Pancreas (tissue), 10 donors: ENCODE data around the gene ICAM2. TPM values are rescaled to one million over a fixed set of nuclear protein-coding genes. Genes with fewer than 3 reads are reported as not detected.

Source experiments
- ATAC-seq, 4 donors: fragments of 200-7000 bp; cut with Tn5 transposase; one replicate each; pipeline versions ENCODE4 v1.8.0 to v1.9.1; 2020; ENCODE audit warnings: mild to moderate bottlenecking in 4 of 4, moderate library complexity in 4 of 4
- DNase-seq, 6 donors: peaks; one replicate each; pipeline ENCODE4 v3.0.0-alpha.2; 2020
- FAIRE-seq: peaks from 2 replicates; lab custom pipeline; 2012; peaks lifted over from hg19 to GRCh38; lab: Jason Lieb, UNC
- H3K27ac ChIP-seq, 4 donors: fragments of 200-600 bp; sonication (generic); 1 replicate in 3 of 4; 2 replicates in 1 of 4; pipeline versions ENCODE4 v1.5.0 to v1.8.0; 2020
- H3K27me3 ChIP-seq, 4 donors: fragments of 200-600 bp; one replicate each; pipeline ENCODE4 v1.8.0; 2021
- H3K36me3 ChIP-seq, 3 donors: fragments of 200-600 bp; sonication (generic) in 1 of 3; one replicate each; pipeline versions ENCODE4 v1.5.0 to v1.8.0; 2020 to 2021
- H3K4me1 ChIP-seq, 3 donors: fragments of 200-600 bp; one replicate each; pipeline ENCODE4 v1.8.0; 2021
- H3K4me3 ChIP-seq, 4 donors: fragments of 200-600 bp; sonication (generic) in 2 of 4; one replicate each; pipeline versions ENCODE4 v1.5.0 to v1.8.0; 2020 to 2021
- H3K9me3 ChIP-seq, 4 donors: fragments of 200-600 bp; one replicate each; pipeline ENCODE4 v1.8.0; 2021
- WGBS, 2 donors: extraction: QIAGEN DNeasy Blood & Tissue Kit; methylation state at CpG; one replicate each; pipeline ENCODE4 v1.1.7; 2013; 5-methylcytosine and 5-hydroxymethylcytosine counted together
- intact Hi-C, 3 donors: fragments of 100-400 bp; cut with DNase I; formaldehyde crosslinking; loops; one replicate each; pipeline versions ENCODE4 v1.11.1 to v1.14.2; 2022
- polyA plus RNA-seq, 2 donors: library from polyadenylated mRNA; stranded (reverse); fragments of 200-250 nt; gene quantifications; one replicate each; pipeline ENCODE4 v1.2.3, GENCODE V29; 2013
- total RNA-seq, 6 donors: library from RNA; stranded (reverse); fragmentation: NEBNext Ultra II Directional in 4 of 6; extraction: Animal tissue kit (Norgen Biotek cat#: 25700) in 4 of 6; gene quantifications; one replicate each; pipeline versions ENCODE4 v1.2.1 to v1.2.4, GENCODE V29; 2021 to 2023
- TF ChIP-seq, protein P1 (sequence below), 4 donors: fragments of 200-600 bp; sonication (generic) in 3 of 4; IDR thresholded peaks; one replicate each; pipeline versions ENCODE4 v1.5.0 to v1.8.0; 2021; ENCODE audit warnings: antibody characterized with exemption in 4 of 4
- donor health status: healthy with polysubstance abuse.
- donor health status: DM: no; HTN: no; CAD: no; lungs with moderate emphysema.
- donor health status: DM: no; HTN: no; CAD: no.
- donor health status: control.
- donor health status: control.
- donor health status: Bipolar disorder and iron deficiency.
- donor health status: DM: yes; HTN: yes; CAD: no.
- donor health status: DM: no; HTN: no; CAD: no.
- donor health status: DM: no; HTN: no; CAD: no.
- donor health status: DM: yes; HTN: yes; CAD: no.

The ICAM2 gene
- total and polyA plus RNA-seq, 8 donors, result 4.9 to 19.1 (median 7.4) TPM

- FAIRE-seq (no peak), ATAC-seq (no peak), DNase-seq (no peak)
- Histone ChIP-seq H3K4me1 (no peaks in the 10 kb centered on the region), H3K4me3 (no peak overlapping the region), H3K27me3 (no peaks in the 10 kb centered on the region), H3K9me3 (no peaks in the 10 kb centered on the region), H3K27ac (no peak overlapping the region), H3K36me3 (no peaks in the 10 kb centered on the region)
- intact Hi-C loops, result no loop called here
- TF ChIP-seq, protein P1, sequence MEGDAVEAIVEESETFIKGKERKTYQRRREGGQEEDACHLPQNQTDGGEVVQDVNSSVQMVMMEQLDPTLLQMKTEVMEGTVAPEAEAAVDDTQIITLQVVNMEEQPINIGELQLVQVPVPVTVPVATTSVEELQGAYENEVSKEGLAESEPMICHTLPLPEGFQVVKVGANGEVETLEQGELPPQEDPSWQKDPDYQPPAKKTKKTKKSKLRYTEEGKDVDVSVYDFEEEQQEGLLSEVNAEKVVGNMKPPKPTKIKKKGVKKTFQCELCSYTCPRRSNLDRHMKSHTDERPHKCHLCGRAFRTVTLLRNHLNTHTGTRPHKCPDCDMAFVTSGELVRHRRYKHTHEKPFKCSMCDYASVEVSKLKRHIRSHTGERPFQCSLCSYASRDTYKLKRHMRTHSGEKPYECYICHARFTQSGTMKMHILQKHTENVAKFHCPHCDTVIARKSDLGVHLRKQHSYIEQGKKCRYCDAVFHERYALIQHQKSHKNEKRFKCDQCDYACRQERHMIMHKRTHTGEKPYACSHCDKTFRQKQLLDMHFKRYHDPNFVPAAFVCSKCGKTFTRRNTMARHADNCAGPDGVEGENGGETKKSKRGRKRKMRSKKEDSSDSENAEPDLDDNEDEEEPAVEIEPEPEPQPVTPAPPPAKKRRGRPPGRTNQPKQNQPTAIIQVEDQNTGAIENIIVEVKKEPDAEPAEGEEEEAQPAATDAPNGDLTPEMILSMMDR (IDR thresholded peaks at IDR 0.05), result no peak
- 73 to 85% methylated on average over 10 of the region's 10 CpGs for WGBS, 2 donors
Measured at GRCh38 chr17:63969278-63969677, 51.2 kb downstream of the ICAM2 start.

GRCh38 chr17:63967953-63968352 lies 52.5 kb downstream of the ICAM2 start:
- DNase-seq (no peak), FAIRE-seq (no peak), ATAC-seq (no peak)
- Histone ChIP-seq H3K27ac (no peak overlapping the region), H3K4me1 (no peaks in the 10 kb centered on the region), H3K27me3 (no peaks in the 10 kb centered on the region), H3K9me3 (no peaks in the 10 kb centered on the region), H3K36me3 (no peaks in the 10 kb centered on the region), H3K4me3 (no peak overlapping the region)
- TF ChIP-seq, protein P1 (IDR thresholded peaks at IDR 0.05), result no peak
- intact Hi-C loops, result no loop called here
- WGBS, 2 donors, result 78 to 86% methylated on average over 19 of the region's 19 CpGs

- H3K27me3 ChIP-seq, result no peaks in the 10 kb centered on the region
- no peak overlapping the region for H3K4me3 ChIP-seq
- DNase-seq (no peak), FAIRE-seq (no peak), ATAC-seq (no peak)
- H3K4me1 ChIP-seq, result no peaks in the 10 kb centered on the region
- no peaks in the 10 kb centered on the region for H3K9me3 ChIP-seq
- WGBS, 2 donors, result 68 to 72% methylated on average over 11 of the region's 11 CpGs
- intact Hi-C loops, result no loop called here
- no peaks in the 10 kb centered on the region for H3K36me3 ChIP-seq
- TF ChIP-seq, protein P1 (IDR thresholded peaks at IDR 0.05), result no peak
- H3K27ac ChIP-seq, result no peak overlapping the region
Measured at GRCh38 chr17:63966646-63967264, 53.7 kb downstream of the ICAM2 start.

GRCh38 chr17:63963123-63963522 lies 57.3 kb downstream of the ICAM2 start:
- no peak for ATAC-seq
- intact Hi-C loops, result no loop called here
- FAIRE-seq, result no peak
- Histone ChIP-seq H3K4me3 (no peak overlapping the region), H3K27ac (no peak overlapping the region), H3K9me3 (no peaks in the 10 kb centered on the region), H3K4me1 (no peaks in the 10 kb centered on the region), H3K36me3 (no peaks in the 10 kb centered on the region), H3K27me3 (no peaks in the 10 kb centered on the region)
- DNase-seq, result no peak
- TF ChIP-seq, protein P1 (IDR thresholded peaks at IDR 0.05), result no peak
- 90% methylated on average over 4 of the region's 4 CpGs for WGBS, 2 donors

GRCh38 chr17:63962298-63962744 lies 58.1 kb downstream of the ICAM2 start:
- 54 to 61% methylated on average over 10 of the region's 10 CpGs for WGBS, 2 donors

More at GRCh38 chr17:63962298-63962744, 58.1 kb downstream of the ICAM2 start:
- no peaks in the 10 kb centered on the region for H3K4me1 ChIP-seq
- ATAC-seq (no peak), DNase-seq (no peak), FAIRE-seq (no peak)
- H3K9me3 ChIP-seq, result no peaks in the 10 kb centered on the region
- TF ChIP-seq, protein P1 (IDR thresholded peaks at IDR 0.05), result no peak
- no peak overlapping the region for H3K4me3 ChIP-seq
- H3K27me3 ChIP-seq, result no peaks in the 10 kb centered on the region
- H3K27ac ChIP-seq, result no peak overlapping the region
- H3K36me3 ChIP-seq, result no peaks in the 10 kb centered on the region
- intact Hi-C loops, result no loop called here
